Neural cell (in vitro differentiated cells): Measurements from ENCODE around the gene KRTAP3-3. TPM values are rescaled to one million over a fixed set of nuclear protein-coding genes. Genes with fewer than 3 reads are reported as not detected.

Experiments
- H2AFZ ChIP-seq: fragments of 200-600, 300-800 bp; sonication (generic), shearing (Covaris generic); 2 replicates; pipeline ENCODE4 v1.6.0; 2014; ENCODE audit warnings: low read depth, mild to moderate bottlenecking, antibody characterized with exemption, low read length, moderate library complexity
- H3F3A ChIP-seq: fragments of 200-600 bp; shearing (Covaris generic); 2 replicates; pipeline ENCODE4 v1.6.1; 2016; ENCODE audit warnings: mild to moderate bottlenecking, moderate library complexity, mixed read lengths, antibody characterized with exemption, low read length; ENCODE audit not compliant: insufficient read depth, poor library complexity, severe bottlenecking
- H3K27ac ChIP-seq: fragments of 200-600, 300-800 bp; sonication (generic), shearing (Covaris generic); 2 replicates; pipeline ENCODE4 v1.5.1; 2014; ENCODE audit warnings: mild to moderate bottlenecking, low read length, moderate library complexity
- H3K27me3 ChIP-seq: fragments of 300-800, 200-600 bp; sonication (generic), shearing (Covaris generic); 2 replicates; pipeline ENCODE4 v1.6.0; 2014; ENCODE audit warnings: mild to moderate bottlenecking, low read depth, low read length, moderate library complexity; ENCODE audit not compliant: insufficient read depth
- H3K36me3 ChIP-seq: fragments of 300-800, 200-600 bp; sonication (generic), shearing (Covaris generic); 2 replicates; pipeline ENCODE4 v1.5.1; 2014; ENCODE audit warnings: mild to moderate bottlenecking, antibody characterized with exemption, low read length, moderate library complexity; ENCODE audit not compliant: insufficient read depth
- H3K4me2 ChIP-seq: fragments of 300-800, 200-600 bp; sonication (generic), shearing (Covaris generic); 2 replicates; pipeline ENCODE4 v1.6.0; 2014; ENCODE audit warnings: mild to moderate bottlenecking, low read length
- H3K4me3 ChIP-seq: fragments of 300-800, 200-600 bp; sonication (generic), shearing (Covaris generic); 2 replicates; pipeline ENCODE4 v1.5.1; 2014; ENCODE audit warnings: mild to moderate bottlenecking, low read length, moderate library complexity
- H3K79me2 ChIP-seq: fragments of 200-600 bp; shearing (Covaris generic); replicated peaks from 2 replicates; pipeline ENCODE4 v1.6.0; 2014; ENCODE audit warnings: mild to moderate bottlenecking, low read length, moderate library complexity; ENCODE audit not compliant: insufficient read depth
- H3K9ac ChIP-seq: fragments of 300-800, 200-600 bp; sonication (generic), shearing (Covaris generic); 2 replicates; pipeline ENCODE4 v1.6.1; 2016; ENCODE audit warnings: mild to moderate bottlenecking, low read length, mixed read lengths
- H3K9me2 ChIP-seq: fragments of 200-600 bp; shearing (Covaris generic); 2 replicates; pipeline ENCODE4 v1.6.1; 2016; ENCODE audit warnings: mild to moderate bottlenecking, low read length, mixed read lengths; ENCODE audit not compliant: insufficient read depth
- H3K9me3 ChIP-seq: fragments of 200-600, 300-800 bp; sonication (generic), shearing (Covaris generic); 2 replicates; pipeline ENCODE4 v1.6.1; 2016; ENCODE audit warnings: mild to moderate bottlenecking, mixed run types, low read length, moderate library complexity, mixed read lengths
- H4K20me1 ChIP-seq: fragments of 200-600 bp; shearing (Covaris generic); 2 replicates; pipeline ENCODE4 v1.6.1; 2016; ENCODE audit warnings: mild to moderate bottlenecking, mixed run types; ENCODE audit not compliant: insufficient read depth
- CTCF ChIP-seq: fragments of 450-650 bp; IDR thresholded peaks from 2 replicates; pipeline ENCODE4 v1.5.1; 2014; ENCODE audit warnings: antibody characterized with exemption, mild to moderate bottlenecking, moderate library complexity; ENCODE audit not compliant: poor library complexity, severe bottlenecking
- EP300 ChIP-seq: fragments of 450-650 bp; conservative IDR thresholded peaks from 2 replicates; pipeline ENCODE4 v1.6.1; 2014; ENCODE audit warnings: antibody characterized with exemption, mild to moderate bottlenecking, moderate library complexity; ENCODE audit not compliant: poor library complexity, severe bottlenecking
- EZH2 ChIP-seq: fragments of 200-600, 300-800 bp; shearing (Covaris generic), sonication (generic); IDR thresholded peaks from 2 replicates; pipeline ENCODE4 v1.6.1; 2014; ENCODE audit warnings: antibody characterized with exemption, low read length, borderline replicate concordance, mild to moderate bottlenecking; ENCODE audit not compliant: insufficient read depth, poor library complexity, severe bottlenecking
- MXI1 ChIP-seq: fragments of 450-650 bp; conservative IDR thresholded peaks from 2 replicates; pipeline ENCODE4 v1.6.1; 2014; ENCODE audit warnings: antibody characterized with exemption, mild to moderate bottlenecking; ENCODE audit not compliant: poor library complexity, severe bottlenecking
- POLR2AphosphoS5 ChIP-seq: IDR thresholded peaks from 2 replicates; pipeline ENCODE4 v1.6.1; 2012
- RAD21 ChIP-seq: fragments of 450-650 bp; conservative IDR thresholded peaks from 2 replicates; pipeline ENCODE4 v1.6.1; 2014; ENCODE audit warnings: antibody characterized with exemption, mild to moderate bottlenecking, moderate library complexity
- REST ChIP-seq: IDR thresholded peaks from 2 replicates; pipeline ENCODE4 v1.6.1; 2012; ENCODE audit warnings: borderline replicate concordance
- SMC3 ChIP-seq: fragments of 450-650 bp; conservative IDR thresholded peaks from 2 replicates; pipeline ENCODE4 v1.6.1; 2014; ENCODE audit warnings: antibody characterized with exemption, mild to moderate bottlenecking, moderate library complexity; ENCODE audit not compliant: poor library complexity
- TAF1 ChIP-seq: IDR thresholded peaks from 2 replicates; pipeline ENCODE4 v1.6.1; 2012; ENCODE audit warnings: low read depth
- polyA plus RNA-seq: library from polyadenylated mRNA; depleted of rRNA; stranded (reverse); fragments of >200 nt; gene quantifications from 2 replicates; pipeline ENCODE4 v1.2.3, GENCODE V29; 2014

KRTAP3-3 gene
- polyA plus RNA-seq, 1 donor from 2014 or later = not detected

- no peak for TF ChIP-seq RAD21
- no peak for TF ChIP-seq MXI1
- no peak for TF ChIP-seq SMC3
- TF ChIP-seq REST = no peak
- no peak for TF ChIP-seq TAF1
- TF ChIP-seq CTCF = no peak
- no peak for TF ChIP-seq EZH2
- no peak for TF ChIP-seq POLR2AphosphoS5
- TF ChIP-seq EP300 = no peak
- H3K9me3 ChIP-seq = no peaks in the 10 kb centered on the region
- H2AFZ ChIP-seq = no peak overlapping the region
Measured at GRCh38 chr17:40947929-40948328, 46.0 kb downstream of the KRTAP3-3 start.

GRCh38 chr17:40945414-40945813 lies 48.5 kb downstream of the KRTAP3-3 start:
- Histone ChIP-seq H3F3A (no peaks in the 10 kb centered on the region), H2AFZ (no peak overlapping the region), H3K27ac (no peak overlapping the region), H3K9me2 (no peaks in the 10 kb centered on the region), H3K36me3 (no peaks in the 10 kb centered on the region), H3K4me3 (no peak overlapping the region), H3K79me2 (no peaks in the 10 kb centered on the region), H3K4me2 (no peak overlapping the region), H4K20me1 (no peaks in the 10 kb centered on the region), H3K9me3 (no peaks in the 10 kb centered on the region), H3K9ac (no peak overlapping the region), H3K27me3 (no peaks in the 10 kb centered on the region)
- TF ChIP-seq TAF1 (no peak), REST (no peak), CTCF (no peak), POLR2AphosphoS5 (no peak), EZH2 (no peak), RAD21 (no peak), SMC3 (no peak), MXI1 (no peak), EP300 (no peak)

More at GRCh38 chr17:40947929-40948328, 46.0 kb downstream of the KRTAP3-3 start:
- H3K79me2 ChIP-seq = no peaks in the 10 kb centered on the region
- no peaks in the 10 kb centered on the region for H3K9me2 ChIP-seq
- no peak overlapping the region for H3K4me2 ChIP-seq
- no peaks in the 10 kb centered on the region for H3K27me3 ChIP-seq
- no peak overlapping the region for H3K27ac ChIP-seq
- no peaks in the 10 kb centered on the region for H3K36me3 ChIP-seq
- H4K20me1 ChIP-seq = no peaks in the 10 kb centered on the region
- H3K9ac ChIP-seq = no peak overlapping the region
- no peak overlapping the region for H3K4me3 ChIP-seq
- no peaks in the 10 kb centered on the region for H3F3A ChIP-seq
